ENCODE results near the gene SELENOW. TPM values are rescaled to one million over a fixed set of nuclear protein-coding genes. Genes with fewer than 3 reads are reported as not detected.

SELENOW gene
- total and polyA plus RNA-seq, 2 donors (not counting 3 experiments of a cell fraction or from before 2014, with no cell fraction given): 316 to 613 TPM

DNA sequence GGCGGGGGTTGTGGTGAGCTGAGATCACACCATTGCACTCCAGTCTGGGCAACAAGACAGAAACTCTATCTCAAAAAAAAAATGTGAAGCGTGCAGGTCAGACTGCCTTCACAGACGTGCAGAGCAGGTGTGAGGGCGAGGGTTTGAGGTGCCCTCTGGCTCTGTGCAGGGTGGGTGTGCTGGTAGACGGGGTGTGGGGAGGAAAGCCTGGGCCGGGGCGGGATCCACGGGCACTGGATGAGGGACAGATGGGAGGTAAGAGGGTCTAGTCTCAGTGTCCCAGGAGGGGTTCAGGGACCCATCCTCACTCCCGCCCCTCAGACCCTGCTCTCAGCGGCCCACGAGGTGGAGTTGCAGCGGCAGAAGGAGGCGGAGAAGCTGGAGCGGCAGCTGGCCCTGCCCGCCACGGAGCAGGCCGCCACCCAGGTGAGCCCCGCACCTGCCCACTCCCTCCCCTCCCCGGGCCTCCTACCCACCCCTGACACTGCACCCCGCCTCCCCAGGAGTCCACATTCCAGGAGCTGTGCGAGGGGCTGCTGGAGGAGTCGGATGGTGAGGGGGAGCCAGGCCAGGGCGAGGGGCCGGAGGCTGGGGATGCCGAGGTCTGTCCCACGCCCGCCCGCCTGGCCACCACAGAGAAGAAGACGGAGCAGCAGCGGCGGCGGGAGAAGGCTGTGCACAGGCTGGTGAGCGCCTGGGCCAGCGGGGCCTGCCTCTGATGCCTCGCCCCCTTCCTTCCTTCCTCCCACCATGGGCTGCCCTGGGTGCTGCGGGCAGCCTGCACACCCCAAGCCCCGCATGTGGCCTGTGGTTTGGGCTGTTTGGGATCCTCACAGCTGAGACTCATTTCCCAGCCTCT, 24.1 kb upstream of the SELENOW start:
- H3K4me3 ChIP-seq (replicated peaks in 1 of 3; ENCODE audit: insufficient read depth in 1 of 3, low read depth in 1 of 3, low read length in 3 of 3): no peak overlapping the region
- H2AFZ ChIP-seq (ENCODE audit: low read depth, low read length): no peak overlapping the region
- H3K27me3 ChIP-seq (ENCODE audit: control insufficient read depth in 2 of 2, insufficient read depth in 2 of 2, low read length in 2 of 2): no peaks in the 10 kb centered on the region
- H3K4me1 ChIP-seq (ENCODE audit: control insufficient read depth, extremely low read depth, insufficient read depth, low read length): no peaks in the 10 kb centered on the region
- no peaks in the 10 kb centered on the region for H3K9me3 ChIP-seq (replicated peaks; ENCODE audit: control insufficient read depth, insufficient read depth, low read length)
- H3K9ac ChIP-seq (replicated peaks; ENCODE audit: extremely low read depth, insufficient read depth, low read length): no peak overlapping the region
- H3K4me2 ChIP-seq (ENCODE audit: insufficient read depth, low read length): no peak overlapping the region
- no peaks in the 10 kb centered on the region for H4K20me1 ChIP-seq (replicated peaks; ENCODE audit: control insufficient read depth, extremely low read depth, insufficient read depth, low read length)
- dilution Hi-C loops (cut with MboI; ENCODE audit: extremely low pct_ligation_motif_present, low sequenced_read_pairs) (no loop called here), intact Hi-C loops (cut with micrococcal nuclease) (no loop called here)
- POLR2A ChIA-PET: no interaction called here
- FAIRE-seq (no peak), DNase-seq (ENCODE audit: low read depth, low spot score) (no peak)
- no TSS peak for BruUV-seq (replicated peaks)
- H3K79me2 ChIP-seq (ENCODE audit: control insufficient read depth, insufficient read depth, low read length): peaks cover 5% of the 10 kb centered on the region
- peaks cover 21 to 71% of the 10 kb centered on the region in 2 experiments for H3K36me3 ChIP-seq (ENCODE audit: control insufficient read depth in 2 of 2, extremely low read depth in 1 of 2, insufficient read depth in 2 of 2, low read length in 2 of 2)
- no peaks in the 10 kb centered on the region for H3K9me1 ChIP-seq (replicated peaks; ENCODE audit: control insufficient read depth, extremely low read depth, insufficient read depth, low read length)
- no peak overlapping the region for H3K27ac ChIP-seq (ENCODE audit: insufficient read depth, low read depth, low read length)
- CTCF ChIA-PET: interaction anchor here (0.6 kb wide), 1 partner anchor 592 kb away, joined by 4 read pairs; no protein-coding TSS in a partner anchor
- TF ChIP-seq MYC (IDR thresholded peaks at IDR 0.05; ENCODE audit: low read depth, low read length): no peak
- TF ChIP-seq MAX (IDR thresholded peaks at IDR 0.05; ENCODE audit: insufficient read depth, insufficient read length): no peak
- no peak for TF ChIP-seq EZH2 (IDR thresholded peaks at IDR 0.05; ENCODE audit: borderline replicate concordance, low read depth, low read length, severe bottlenecking)
- no peak for TF ChIP-seq POLR2A (IDR thresholded peaks at IDR 0.05; ENCODE audit: low read depth, low read length)
- TF ChIP-seq JUN (IDR thresholded peaks at IDR 0.05; ENCODE audit: borderline replicate concordance, insufficient read depth, insufficient read length, low read depth): no peak
- TF ChIP-seq FOS (IDR thresholded peaks at IDR 0.05; ENCODE audit: borderline replicate concordance, insufficient read depth, low read length): no peak
- TF ChIP-seq, protein P1, sequence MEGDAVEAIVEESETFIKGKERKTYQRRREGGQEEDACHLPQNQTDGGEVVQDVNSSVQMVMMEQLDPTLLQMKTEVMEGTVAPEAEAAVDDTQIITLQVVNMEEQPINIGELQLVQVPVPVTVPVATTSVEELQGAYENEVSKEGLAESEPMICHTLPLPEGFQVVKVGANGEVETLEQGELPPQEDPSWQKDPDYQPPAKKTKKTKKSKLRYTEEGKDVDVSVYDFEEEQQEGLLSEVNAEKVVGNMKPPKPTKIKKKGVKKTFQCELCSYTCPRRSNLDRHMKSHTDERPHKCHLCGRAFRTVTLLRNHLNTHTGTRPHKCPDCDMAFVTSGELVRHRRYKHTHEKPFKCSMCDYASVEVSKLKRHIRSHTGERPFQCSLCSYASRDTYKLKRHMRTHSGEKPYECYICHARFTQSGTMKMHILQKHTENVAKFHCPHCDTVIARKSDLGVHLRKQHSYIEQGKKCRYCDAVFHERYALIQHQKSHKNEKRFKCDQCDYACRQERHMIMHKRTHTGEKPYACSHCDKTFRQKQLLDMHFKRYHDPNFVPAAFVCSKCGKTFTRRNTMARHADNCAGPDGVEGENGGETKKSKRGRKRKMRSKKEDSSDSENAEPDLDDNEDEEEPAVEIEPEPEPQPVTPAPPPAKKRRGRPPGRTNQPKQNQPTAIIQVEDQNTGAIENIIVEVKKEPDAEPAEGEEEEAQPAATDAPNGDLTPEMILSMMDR (IDR thresholded peaks at IDR 0.05; ENCODE audit: extremely low read depth in 1 of 2, insufficient read depth in 1 of 2, low read depth in 1 of 2, low read length in 2 of 2): no peak
- TF ChIP-seq GATA2 (IDR thresholded peaks at IDR 0.05; ENCODE audit: insufficient read depth, insufficient read length, low read depth, low read length): no peak
- TF ChIP-seq POLR2AphosphoS5 (IDR thresholded peaks at IDR 0.05; ENCODE audit: insufficient read depth, low read depth, low read length): no peak

Measured in endothelial cell of umbilical vein (primary cell).